Transverse colon (tissue), 4 donors: ENCODE data around the gene SLX4IP. TPM values are rescaled to one million over a fixed set of nuclear protein-coding genes. Genes with fewer than 3 reads are reported as not detected.

Experiments
- DNase-seq: peaks from one replicate; pipeline ENCODE4 v3.0.0-alpha.2; 2019
- H3K27ac ChIP-seq, 4 donors: fragments of 200-600 bp; sonication (generic); 2 replicates each; pipeline ENCODE4 v1.5.1; 2016 to 2018; ENCODE audit warnings: inconsistent platforms in 4 of 4
- H3K27me3 ChIP-seq: fragments of 200-600 bp; sonication (generic); 2 replicates; pipeline ENCODE4 v1.5.1; 2017; ENCODE audit warnings: inconsistent platforms
- H3K36me3 ChIP-seq, 4 donors: fragments of 200-600 bp; sonication (generic); 2 replicates each; pipeline ENCODE4 v1.5.1; 2017 to 2019; ENCODE audit warnings: inconsistent platforms in 4 of 4
- H3K4me1 ChIP-seq, 4 donors: fragments of 200-600 bp; sonication (generic); 2 replicates each; pipeline ENCODE4 v1.5.1; 2017 to 2020; ENCODE audit warnings: inconsistent platforms in 4 of 4
- H3K4me3 ChIP-seq, 4 donors: fragments of 200-600 bp; sonication (generic); 1 replicate in 1 of 4; 2 replicates in 3 of 4; pipeline versions ENCODE4 v1.5.1 to v1.6.1; 2017 to 2019; ENCODE audit warnings: inconsistent platforms in 4 of 4
- H3K9me3 ChIP-seq, 2 donors: fragments of 200-600 bp; sonication (generic); 2 replicates each; pipeline ENCODE4 v1.5.1; 2017 to 2019; ENCODE audit warnings: inconsistent platforms in 2 of 2
- EP300 ChIP-seq: sonication (generic); formaldehyde crosslinking; IDR thresholded peaks from one replicate; pipeline ENCODE4 v1.6.1; 2017; ENCODE audit warnings: antibody characterized with exemption, low read depth
- POLR2A ChIP-seq: fragments of 450-650 bp; IDR thresholded peaks from one replicate; pipeline ENCODE4 v1.6.1; 2016; ENCODE audit warnings: antibody characterized with exemption, mild to moderate bottlenecking, moderate library complexity
- POLR2AphosphoS5 ChIP-seq, 3 donors: sonication (generic); formaldehyde crosslinking; IDR thresholded peaks; one replicate each; pipeline ENCODE4 v1.6.1; 2016; ENCODE audit warnings: antibody characterized with exemption in 3 of 3
- WGBS, 2 donors: methylation state at CpG; one replicate each; pipeline ENCODE4 v1.1.5; 2018; ENCODE audit warnings: low coverage in 1 of 2; 5-methylcytosine and 5-hydroxymethylcytosine counted together
- in situ Hi-C, 4 donors: fragments of 200-750 bp; cut with MboI; loops; one replicate each; pipeline versions ENCODE4 v1.15.0 to v1.15.1; 2017; ENCODE audit warnings: low sequenced_read_pairs in 3 of 4, low pct_ligation_motif_present in 1 of 4, low pct_unique_long_range_greater_than_20kb in 1 of 4
- intact Hi-C: fragments of 100-400 bp; cut with DNase I; formaldehyde crosslinking; loops from one replicate; pipeline ENCODE4 v1.15.1; 2023; ENCODE audit warnings: low total_unique reads
- total RNA-seq, 4 donors: library from RNA; depleted of rRNA; stranded (reverse); fragments of >200 nt; gene quantifications; one replicate each; pipeline ENCODE4 v1.1.0, GENCODE V29; 2016
- TF ChIP-seq, protein P1 (sequence below), 5 experiments: fragments of 200-600 bp in 3 of 5; fragments of 450-650 bp in 2 of 5; sonication (generic) in 3 of 5; IDR thresholded peaks; 1 replicate in 2 of 5; 2 replicates in 3 of 5; pipeline ENCODE4 v1.5.1; 2016 to 2017; ENCODE audit warnings: antibody characterized with exemption in 5 of 5, inconsistent platforms in 3 of 5, mild to moderate bottlenecking in 2 of 5, moderate library complexity in 1 of 5

Gene SLX4IP
- total RNA-seq, 4 donors from 2014 or later, result 5.4 to 8.4 (median 7.5) TPM

GRCh38 chr20:10634211-10634610 is 199.1 kb downstream of the SLX4IP start:
- Histone ChIP-seq H3K27me3 (no peaks in the 10 kb centered on the region), H3K36me3 (peaks cover 0 to 4% (median 1%) of the 10 kb centered on the region in 4 donors), H3K4me3 (no peak overlapping the region), H3K4me1 (peaks cover 17 to 50% (median 22%) of the 10 kb centered on the region in 4 donors), H3K27ac (peak overlapping the region; percentile 66 to 78 (median 74)), H3K9me3 (no peaks in the 10 kb centered on the region)
- TF ChIP-seq, protein P1, sequence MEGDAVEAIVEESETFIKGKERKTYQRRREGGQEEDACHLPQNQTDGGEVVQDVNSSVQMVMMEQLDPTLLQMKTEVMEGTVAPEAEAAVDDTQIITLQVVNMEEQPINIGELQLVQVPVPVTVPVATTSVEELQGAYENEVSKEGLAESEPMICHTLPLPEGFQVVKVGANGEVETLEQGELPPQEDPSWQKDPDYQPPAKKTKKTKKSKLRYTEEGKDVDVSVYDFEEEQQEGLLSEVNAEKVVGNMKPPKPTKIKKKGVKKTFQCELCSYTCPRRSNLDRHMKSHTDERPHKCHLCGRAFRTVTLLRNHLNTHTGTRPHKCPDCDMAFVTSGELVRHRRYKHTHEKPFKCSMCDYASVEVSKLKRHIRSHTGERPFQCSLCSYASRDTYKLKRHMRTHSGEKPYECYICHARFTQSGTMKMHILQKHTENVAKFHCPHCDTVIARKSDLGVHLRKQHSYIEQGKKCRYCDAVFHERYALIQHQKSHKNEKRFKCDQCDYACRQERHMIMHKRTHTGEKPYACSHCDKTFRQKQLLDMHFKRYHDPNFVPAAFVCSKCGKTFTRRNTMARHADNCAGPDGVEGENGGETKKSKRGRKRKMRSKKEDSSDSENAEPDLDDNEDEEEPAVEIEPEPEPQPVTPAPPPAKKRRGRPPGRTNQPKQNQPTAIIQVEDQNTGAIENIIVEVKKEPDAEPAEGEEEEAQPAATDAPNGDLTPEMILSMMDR (IDR thresholded peaks at IDR 0.05), result no peak
- TF ChIP-seq EP300 (no peak), POLR2A (no peak), POLR2AphosphoS5 (IDR thresholded peaks at IDR 0.05) (no peak)
- WGBS, 2 donors, result 59 to 80% methylated on average over 1 to 5 of the region's 5 CpGs
- DNase-seq, result no peak
- in situ Hi-C loops, result no loop called here
- intact Hi-C loops, result no loop called here

DNA sequence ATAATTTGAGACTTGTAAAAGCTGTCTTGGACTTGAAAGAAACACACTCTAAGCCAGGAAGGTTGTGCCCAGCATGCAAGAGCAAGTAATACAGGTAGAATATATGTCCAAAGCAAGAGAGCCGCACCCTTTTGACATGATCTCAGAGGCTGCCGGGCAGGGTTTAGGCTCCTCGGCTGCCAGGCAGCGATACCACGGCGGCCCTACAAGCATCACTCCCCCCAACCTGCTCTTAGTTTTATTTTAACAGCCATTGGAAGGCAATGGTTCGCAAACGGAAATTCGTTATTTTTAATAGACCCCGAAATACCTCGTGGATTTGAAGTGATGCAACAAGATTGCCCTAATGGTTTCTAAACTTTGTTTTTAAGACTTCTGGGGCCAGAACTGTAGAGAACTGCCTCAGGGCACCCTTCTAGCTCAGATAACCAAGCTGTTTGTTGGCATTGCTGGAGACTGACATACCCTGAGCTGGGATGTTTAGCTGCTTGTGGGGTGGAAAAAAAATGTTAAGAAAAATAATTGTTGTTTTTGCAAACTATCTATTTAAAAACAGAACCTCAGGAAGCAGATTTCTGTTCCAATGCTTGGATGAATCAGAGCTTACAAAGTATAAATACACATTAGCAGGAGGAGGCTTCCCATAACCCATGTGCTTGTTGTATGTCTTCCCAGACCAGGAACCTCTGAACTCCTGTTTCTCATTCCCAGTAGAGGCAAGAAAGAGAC is 199.7 kb downstream of the SLX4IP start:
- intact Hi-C loops (no loop called here), in situ Hi-C loops (no loop called here)
- TF ChIP-seq POLR2A, result no peak
- no peak for TF ChIP-seq EP300
- TF ChIP-seq, protein P1 (IDR thresholded peaks at IDR 0.05), result no peak
- peak in 1 of 3 donors; percentile 10 for TF ChIP-seq POLR2AphosphoS5 (IDR thresholded peaks at IDR 0.05)
- H3K9me3 ChIP-seq, result no peaks in the 10 kb centered on the region
- 87 to 100% methylated on average over 4 to 11 of the region's 11 CpGs for WGBS, 2 donors
- no peak for DNase-seq
- peaks cover 17 to 52% (median 22%) of the 10 kb centered on the region in 4 donors for H3K4me1 ChIP-seq
- H3K27ac ChIP-seq, result peak overlapping the region; percentile 66 to 78 (median 74)
- no peaks in the 10 kb centered on the region for H3K27me3 ChIP-seq
- no peak overlapping the region for H3K4me3 ChIP-seq
- H3K36me3 ChIP-seq, result peaks cover 0 to 11% (median 5%) of the 10 kb centered on the region in 4 donors

GRCh38 chr20:10635476-10636208 is 200.5 kb downstream of the SLX4IP start:
- Histone ChIP-seq H3K27ac (peak overlapping the region; percentile 66 to 78 (median 74)), H3K4me1 (peaks cover 17 to 52% (median 22%) of the 10 kb centered on the region in 4 donors), H3K27me3 (no peaks in the 10 kb centered on the region), H3K4me3 (no peak overlapping the region), H3K9me3 (no peaks in the 10 kb centered on the region), H3K36me3 (peaks cover 0 to 18% (median 9%) of the 10 kb centered on the region in 4 donors)
- TF ChIP-seq, protein P1 (IDR thresholded peaks at IDR 0.05), result no peak
- TF ChIP-seq EP300 (no peak), POLR2AphosphoS5 (IDR thresholded peaks at IDR 0.05) (no peak), POLR2A (no peak)
- WGBS, 2 donors, result 88 to 90% methylated on average over 3 to 5 of the region's 5 CpGs
- in situ Hi-C loops, result no loop called here
- DNase-seq, result no peak
- intact Hi-C loops, result no loop called here

DNA sequence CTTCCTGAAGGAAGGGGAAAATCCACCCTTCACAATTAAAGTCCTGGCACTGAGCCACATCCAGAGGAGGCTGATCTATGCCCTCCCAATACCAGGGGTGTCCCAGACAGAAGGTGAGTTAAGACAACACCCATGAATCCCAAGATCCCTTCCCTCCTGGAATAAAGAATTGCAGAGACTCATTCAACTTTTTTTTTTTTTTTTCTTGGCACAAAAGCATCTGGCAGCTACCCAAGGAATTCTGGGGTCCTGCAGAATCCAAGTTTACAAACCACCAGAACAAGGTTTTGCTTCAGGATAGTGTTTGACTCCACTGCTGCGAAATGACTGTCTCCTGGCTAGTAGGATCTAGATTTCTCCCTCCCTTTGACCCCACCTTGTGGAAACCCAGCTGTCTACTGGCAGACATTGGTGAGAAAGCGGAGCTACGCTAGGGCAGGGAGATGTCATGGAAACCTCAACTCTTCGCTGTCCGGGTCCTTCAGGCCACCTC is 201.3 kb downstream of the SLX4IP start:
- Histone ChIP-seq H3K9me3 (no peaks in the 10 kb centered on the region), H3K4me1 (peaks cover 17 to 52% (median 22%) of the 10 kb centered on the region in 4 donors), H3K27me3 (no peaks in the 10 kb centered on the region), H3K4me3 (no peak overlapping the region), H3K36me3 (peaks cover 0 to 25% (median 11%) of the 10 kb centered on the region in 4 donors), H3K27ac (peak overlapping the region; percentile 66 to 78 (median 74))
- no peak for DNase-seq
- in situ Hi-C loops, result no loop called here
- TF ChIP-seq POLR2A (no peak), POLR2AphosphoS5 (IDR thresholded peaks at IDR 0.05) (peak in 1 of 3 donors; percentile 25), EP300 (no peak)
- 45 to 78% methylated on average over 2 to 5 of the region's 5 CpGs for WGBS, 2 donors
- intact Hi-C loops, result no loop called here
